HCT116 (cell line): ENCODE data around the gene PAXIP1. TPM values are rescaled to one million over a fixed set of nuclear protein-coding genes. Genes with fewer than 3 reads are reported as not detected.
"Not testable (repeated sequence)": the region's sequence is repeated elsewhere in the genome, so short reads cannot be mapped to it uniquely, and the experiment has no call there.

ENCODE experiments used
- ATAC-seq: fragments of 200-7000 bp; cut with Tn5 transposase; 2 replicates; pipeline ENCODE4 v1.9.1; 2020; ENCODE audit warnings: mild to moderate bottlenecking, moderate library complexity
- BruUV-seq: library from RNA; stranded (reverse); fragments of 400-500 nt; replicated peaks from 2 replicates; lab custom pipeline; 2021; lab: Mats Ljungman, UMichigan
- CTCF ChIA-PET: fragments of 300-600 bp; sonication (Branson Sonifier 250); formaldehyde crosslinking; loops from one replicate; lab custom pipeline; 2021; ENCODE audit warnings: antibody characterized with exemption; lab: Charles Lee
- POLR2A ChIA-PET: fragments of 300-600, 350-600 bp; sonication (Branson Sonifier 250); formaldehyde crosslinking; loops from one replicate; lab custom pipeline; 2021; ENCODE audit warnings: antibody characterized with exemption; lab: Charles Lee
- RAD21 ChIA-PET, 2 experiments: fragments of 300-600 bp; sonication (Branson Sonifier 250); formaldehyde crosslinking; loops; one replicate each; lab custom pipeline; 2023; ENCODE audit warnings: low total read pairs in 2 of 2; ENCODE audit not compliant: uncharacterized antibody in 2 of 2, unreplicated experiment in 2 of 2, low non-redundant PET in 1 of 2; lab: Charles Lee
- DNase-seq: peaks from one replicate; pipeline ENCODE4 v3.0.0-alpha.2; 2010; ENCODE audit warnings: low read depth, low spot score
- H2AFZ ChIP-seq: fragments of 200-600 bp; shearing (Covaris generic), sonication (generic); 2 replicates; pipeline ENCODE4 v1.6.1; 2017; ENCODE audit warnings: low read depth, mixed run types, mixed read lengths, antibody characterized with exemption, low read length; ENCODE audit not compliant: poor library complexity, severe bottlenecking
- H3K27ac ChIP-seq: 2 replicates; pipeline ENCODE4 v1.5.1; 2012; ENCODE audit warnings: low read depth, low read length
- H3K27me3 ChIP-seq: fragments of 200-600 bp; sonication (generic); 2 replicates; pipeline ENCODE4 v1.6.1; 2016; ENCODE audit warnings: mixed run types, low read length, mixed read lengths; ENCODE audit not compliant: insufficient read depth
- H3K36me3 ChIP-seq, 2 experiments: fragments of 200-500 bp in 1 of 2; fragments of 200-600 bp in 1 of 2; sonication (Bioruptor generic) in 1 of 2; sonication (generic) in 1 of 2; 2 replicates each; pipeline versions ENCODE4 v1.5.1 to v1.6.1; 2014 to 2016; ENCODE audit warnings: low read length in 2 of 2, inconsistent platforms in 1 of 2, mixed read lengths in 1 of 2, mixed run types in 1 of 2; ENCODE audit not compliant: insufficient read depth in 2 of 2, control insufficient read depth in 1 of 2
- H3K4me1 ChIP-seq, 2 experiments: fragments of 200-600 bp in 1 of 2; sonication (generic) in 1 of 2; 2 replicates each; pipeline versions ENCODE4 v1.5.1 to v1.6.1; 2012 to 2017; ENCODE audit warnings: low read length in 2 of 2, inconsistent platforms in 1 of 2, mild to moderate bottlenecking in 1 of 2, mixed read lengths in 1 of 2, mixed run types in 1 of 2, moderate library complexity in 1 of 2; ENCODE audit not compliant: insufficient read depth in 2 of 2, control insufficient read depth in 1 of 2
- H3K4me2 ChIP-seq: fragments of 200-600 bp; sonication (generic); 2 replicates; pipeline ENCODE4 v1.6.1; 2017; ENCODE audit warnings: mixed run types, low read length, mixed read lengths
- H3K4me3 ChIP-seq, 2 experiments: fragments of 200-600 bp in 1 of 2; sonication (generic) in 1 of 2; replicated peaks in 1 of 2; 2 replicates each; pipeline ENCODE4 v1.5.1; 2011 to 2016; ENCODE audit warnings: low read length in 2 of 2, control low read depth in 1 of 2, low read depth in 1 of 2, mild to moderate bottlenecking in 1 of 2, mixed read lengths in 1 of 2, mixed run types in 1 of 2
- H3K79me2 ChIP-seq: fragments of 200-600 bp; sonication (generic); 2 replicates; pipeline ENCODE4 v1.6.1; 2017; ENCODE audit warnings: mild to moderate bottlenecking, mixed run types, low read length, moderate library complexity, mixed read lengths; ENCODE audit not compliant: insufficient read depth
- H3K9ac ChIP-seq: fragments of 200-600 bp; sonication (generic); 2 replicates; pipeline ENCODE4 v1.6.1; 2016; ENCODE audit warnings: low read length, mixed read lengths
- H3K9me2 ChIP-seq: fragments of 200-600 bp; sonication (generic), shearing (Covaris generic); 2 replicates; pipeline ENCODE4 v1.6.1; 2017; ENCODE audit warnings: mixed run types, mild to moderate bottlenecking, moderate library complexity; ENCODE audit not compliant: insufficient read depth
- H3K9me3 ChIP-seq, 2 experiments: fragments of 200-500 bp in 1 of 2; fragments of 200-600 bp in 1 of 2; sonication (Bioruptor generic) in 1 of 2; sonication (generic) in 1 of 2; 2 replicates each; pipeline ENCODE4 v1.6.1; 2014 to 2017; ENCODE audit warnings: low read length in 2 of 2, mixed read lengths in 2 of 2, inconsistent platforms in 1 of 2, low read depth in 1 of 2, mild to moderate bottlenecking in 1 of 2, mixed run types in 1 of 2, moderate library complexity in 1 of 2; ENCODE audit not compliant: control insufficient read depth in 1 of 2, insufficient read depth in 1 of 2
- H4K20me1 ChIP-seq: fragments of 200-600 bp; sonication (generic), shearing (Covaris generic); 2 replicates; pipeline ENCODE4 v1.6.1; 2017; ENCODE audit warnings: mixed run types, mild to moderate bottlenecking, moderate library complexity; ENCODE audit not compliant: insufficient read depth
- CEBPB ChIP-seq: IDR thresholded peaks from 2 replicates; pipeline ENCODE4 v1.6.1; 2012; ENCODE audit warnings: low read depth
- CTCF ChIP-seq, 3 experiments: fragments of 200-600 bp in 1 of 3; sonication (generic) in 1 of 3; IDR thresholded peaks in 2 of 3; conservative IDR thresholded peaks in 1 of 3; 2 replicates each; pipeline ENCODE4 v1.5.1; 2012 to 2017; ENCODE audit warnings: low read depth in 2 of 3, low read length in 2 of 3, antibody characterized with exemption in 1 of 3, borderline replicate concordance in 1 of 3, control low read depth in 1 of 3, mild to moderate bottlenecking in 1 of 3, mixed read lengths in 1 of 3, mixed run types in 1 of 3, moderate library complexity in 1 of 3; ENCODE audit not compliant: insufficient read depth in 1 of 3
- ELF1 ChIP-seq: IDR thresholded peaks from 2 replicates; pipeline ENCODE4 v1.6.1; 2012; ENCODE audit warnings: low read depth, borderline replicate concordance
- EZH2 ChIP-seq: fragments of 200-600 bp; sonication (generic); IDR thresholded peaks from 2 replicates; pipeline ENCODE4 v1.6.1; 2017; ENCODE audit warnings: antibody characterized with exemption, mixed run types
- EZH2phosphoT487 ChIP-seq: fragments of 200-600 bp; IDR thresholded peaks from 2 replicates; pipeline ENCODE4 v1.6.1; 2018; ENCODE audit warnings: antibody characterized with exemption, borderline replicate concordance
- JUND ChIP-seq: IDR thresholded peaks from 2 replicates; pipeline ENCODE4 v1.6.1; 2012
- POLR2A ChIP-seq: IDR thresholded peaks from 2 replicates; pipeline ENCODE4 v1.7.0; 2011; ENCODE audit warnings: borderline replicate concordance; ENCODE audit not compliant: insufficient read depth, insufficient read length; ENCODE audit errors: extremely low read depth
- RAD21 ChIP-seq: IDR thresholded peaks from 2 replicates; pipeline ENCODE4 v1.6.1; 2012; ENCODE audit warnings: low read depth, mild to moderate bottlenecking
- REST ChIP-seq: IDR thresholded peaks from 2 replicates; pipeline ENCODE4 v1.6.1; 2012; ENCODE audit warnings: low read depth
- SIN3A ChIP-seq: IDR thresholded peaks from 2 replicates; pipeline ENCODE4 v1.6.1; 2012; ENCODE audit warnings: low read depth
- SRF ChIP-seq: IDR thresholded peaks from 2 replicates; pipeline ENCODE4 v1.6.1; 2012; ENCODE audit warnings: low read depth
- TCF7L2 ChIP-seq: IDR thresholded peaks from 2 replicates; pipeline ENCODE4 v1.7.0; 2011; ENCODE audit warnings: borderline replicate concordance, inconsistent platforms; ENCODE audit not compliant: insufficient read depth, insufficient read length; ENCODE audit errors: extremely low read depth
- ZFX ChIP-seq: fragments of 450-650 bp; IDR thresholded peaks from 2 replicates; pipeline ENCODE4 v1.6.1; 2017
- intact Hi-C: fragments of 100-400 bp; cut with micrococcal nuclease; formaldehyde crosslinking; loops from 2 replicates; pipeline ENCODE4 v1.10.0; 2022
- total RNA-seq: library from RNA; stranded (reverse); gene quantifications from one replicate; pipeline ENCODE4 v1.2.1, GENCODE V29; 2021; ENCODE audit not compliant: unreplicated experiment
- TF ChIP-seq, protein P1 (sequence below): IDR thresholded peaks from 2 replicates; pipeline ENCODE4 v1.6.1; 2012

The PAXIP1 gene
- total RNA-seq, 1 experiment from 2014 or later = 20.4 TPM

GRCh38 chr7:154927624-154928125 is 75.2 kb downstream of the PAXIP1 start:
- POLR2A ChIA-PET = interaction anchor here (1.5 kb wide), 1 partner anchor 75 kb away, joined by 3 read pairs; the partner anchor contains the start of gene PAXIP1
- peaks cover 4 to 15% of the 10 kb centered on the region in 2 experiments; a peak in 2 of 4 replicates for H3K4me1 ChIP-seq
- H3K9me2 ChIP-seq = no peaks in the 10 kb centered on the region
- CTCF ChIA-PET = interaction anchor here (0.5 to 2.2 kb wide), 25 partner anchors 10 to 841 kb away, joined by 3 to 21 read pairs (median 4); partner anchors contain the start of gene INSIG1
- H3K9ac ChIP-seq = peak overlapping the region; percentile 32
- no peak overlapping the region for H3K27ac ChIP-seq
- no peaks in the 10 kb centered on the region for H3K79me2 ChIP-seq
- peak overlapping the region; percentile 62 to 63 for H3K4me3 ChIP-seq
- TF ChIP-seq POLR2A (no peak), ELF1 (no peak), TCF7L2 (no peak), EZH2phosphoT487 (no peak), REST (no peak), JUND (no peak), SIN3A (no peak), CEBPB (peak; percentile 71), CTCF (IDR thresholded peaks at IDR 0.05 in 2 of 3, conservative IDR thresholded peaks at IDR 0.05 in 1 of 3; ENCODE audit: borderline replicate concordance in 1 of 3, insufficient read depth in 1 of 3, low read depth in 2 of 3, low read length in 2 of 3) (peak; percentile 57 to 87 (median 81)), ZFX (no peak), SRF (no peak), RAD21 (peak; percentile 91), EZH2 (no peak)
- TF ChIP-seq, protein P1, sequence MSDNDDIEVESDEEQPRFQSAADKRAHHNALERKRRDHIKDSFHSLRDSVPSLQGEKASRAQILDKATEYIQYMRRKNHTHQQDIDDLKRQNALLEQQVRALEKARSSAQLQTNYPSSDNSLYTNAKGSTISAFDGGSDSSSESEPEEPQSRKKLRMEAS = no peak
- BruUV-seq = no TSS peak
- RAD21 ChIA-PET = interaction anchor here (0.9 to 1.2 kb wide), 2 partner anchors 14 to 417 kb away, joined by 3 read pairs; no protein-coding TSS in a partner anchor
- peak overlapping the region; percentile 81 for H3K4me2 ChIP-seq
- 0 out of 2 replicates have a peak, but pooled peaks cover 4% of the 10 kb centered on the region for H3K27me3 ChIP-seq
- ATAC-seq (peak; percentile 66), DNase-seq (peak; percentile 87)
- no peaks in the 10 kb centered on the region for H3K9me3 ChIP-seq
- no peaks in the 10 kb centered on the region for H3K36me3 ChIP-seq
- H4K20me1 ChIP-seq = no peaks in the 10 kb centered on the region
- peak overlapping the region; percentile 96 for H2AFZ ChIP-seq
- intact Hi-C loops = loop anchor here (1.0 to 2.0 kb wide), 5 partner anchors 81 to 839 kb away; no protein-coding TSS in a partner anchor

DNA sequence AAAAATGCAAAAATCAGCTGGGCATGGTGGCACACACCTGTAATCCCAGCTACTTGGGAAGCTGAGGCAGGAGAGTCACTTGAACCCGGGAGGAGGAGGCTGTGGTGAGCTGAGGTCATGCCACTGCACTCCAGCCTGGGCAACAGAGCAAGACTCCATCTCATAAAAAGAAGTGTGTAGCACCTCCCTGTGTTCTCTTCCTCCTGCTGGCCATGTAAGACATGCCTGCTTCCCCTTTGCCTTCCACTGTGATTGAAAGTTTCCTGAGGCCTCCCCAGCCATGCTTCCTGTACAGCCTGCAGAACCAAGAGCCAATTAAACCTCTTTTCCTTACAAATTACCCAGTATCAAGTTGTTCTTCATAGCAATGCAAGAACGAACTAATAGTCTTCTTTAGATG is 80.5 kb downstream of the PAXIP1 start:
- H3K27me3 ChIP-seq, H3K9ac ChIP-seq, H3K79me2 ChIP-seq, H3K9me2 ChIP-seq, RAD21 ChIA-PET, POLR2A ChIA-PET, H3K4me2 ChIP-seq, ATAC-seq, intact Hi-C loops, H3K4me3 ChIP-seq, CTCF ChIA-PET, H3K36me3 ChIP-seq, H3K9me3 ChIP-seq, H3K4me1 ChIP-seq, BruUV-seq, H3K27ac ChIP-seq, DNase-seq, H4K20me1 ChIP-seq, H2AFZ ChIP-seq: not testable (repeated sequence)
